GM23248 (cell line): Measurements from ENCODE around the gene RNF111.

ENCODE experiments used
- EZH2 ChIP-seq: fragments of 200-600 bp; sonication (generic); IDR thresholded peaks from 2 replicates; pipeline ENCODE4 v1.6.1; 2018; ENCODE audit warnings: antibody characterized with exemption, mild to moderate bottlenecking; ENCODE audit not compliant: insufficient read depth, poor library complexity, severe bottlenecking
- EZH2phosphoT487 ChIP-seq: fragments of 200-600 bp; sonication (generic); IDR thresholded peaks from 2 replicates; pipeline ENCODE4 v1.6.1; 2018; ENCODE audit warnings: antibody characterized with exemption, moderate library complexity, mild to moderate bottlenecking, low read depth; ENCODE audit not compliant: insufficient read depth

- no peak for TF ChIP-seq EZH2
- TF ChIP-seq EZH2phosphoT487, result no peak
Measured at GRCh38 chr15:59124261-59124660, 136.8 kb downstream of the RNF111 start.
